ENCODE measurements around the gene SULT1B1.
A peak's percentile ranks its signal among the peaks of the same experiment; 100 is the strongest.
"Not testable (repeated sequence)": the region's sequence is repeated elsewhere in the genome, so short reads cannot be mapped to it uniquely, and the experiment has no call there.

The SULT1B1 gene

DNA sequence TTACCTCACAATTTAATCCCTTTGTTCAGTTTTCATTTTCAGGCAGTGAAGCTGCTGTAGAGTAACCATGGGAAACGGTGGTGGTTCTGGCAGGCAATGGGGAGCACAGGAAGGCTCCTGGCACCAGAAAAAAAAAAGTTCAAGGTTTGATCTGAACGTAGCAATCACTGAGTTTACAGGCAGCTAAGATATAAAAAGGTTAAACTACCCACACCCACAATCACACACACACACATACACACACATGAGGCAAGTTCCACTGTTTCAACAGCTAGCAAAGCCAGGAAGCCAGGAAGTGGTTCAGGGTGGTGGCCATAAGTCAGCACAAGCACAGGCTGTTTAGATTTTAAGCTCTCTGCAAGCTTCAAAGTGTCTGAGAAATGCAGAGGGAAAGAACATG is at the start of gene SULT1B1:
Gene SULT1B1, minus strand, starts transcription at position 166 of the 400 bp plus-strand sequence. CDS start 5,403 bp downstream, outside the sequence.
- peak; percentile 12 to 30 for DNase-seq

- DNase-seq, result no peak
These were observed 40.2 kb upstream of the SULT1B1 start for GRCh38 chr4:69800599-69800998.

- no peak for DNase-seq
These were observed 38.9 kb upstream of the SULT1B1 start for GRCh38 chr4:69799337-69799736.

DNA sequence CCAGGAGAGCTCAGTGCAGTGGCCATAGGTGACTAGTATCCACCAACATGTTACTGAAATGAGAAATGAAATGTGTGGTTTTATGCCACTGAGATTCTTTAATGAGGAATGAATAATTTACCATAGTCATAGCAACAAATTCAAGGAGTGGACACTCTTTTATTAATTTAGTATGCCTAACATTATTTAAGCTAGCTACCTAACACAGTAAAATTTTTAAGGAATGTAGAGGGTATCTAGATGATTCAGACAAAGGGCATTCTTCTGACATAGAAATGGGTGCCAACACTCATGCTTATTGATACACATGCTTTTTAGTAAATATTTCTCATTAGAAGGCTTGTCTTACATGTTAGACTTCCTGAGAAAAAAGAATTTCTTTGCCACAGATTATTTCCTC is 33.3 kb upstream of the SULT1B1 start:
- DNase-seq, result no peak

- DNase-seq, result no peak
These were observed 27.5 kb upstream of the SULT1B1 start for GRCh38 chr4:69787879-69788278.

- no peak for DNase-seq
These were observed 26.1 kb upstream of the SULT1B1 start for GRCh38 chr4:69786547-69786946.

GRCh38 chr4:69785211-69785831 is 24.9 kb upstream of the SULT1B1 start:
- no peak for DNase-seq

DNA sequence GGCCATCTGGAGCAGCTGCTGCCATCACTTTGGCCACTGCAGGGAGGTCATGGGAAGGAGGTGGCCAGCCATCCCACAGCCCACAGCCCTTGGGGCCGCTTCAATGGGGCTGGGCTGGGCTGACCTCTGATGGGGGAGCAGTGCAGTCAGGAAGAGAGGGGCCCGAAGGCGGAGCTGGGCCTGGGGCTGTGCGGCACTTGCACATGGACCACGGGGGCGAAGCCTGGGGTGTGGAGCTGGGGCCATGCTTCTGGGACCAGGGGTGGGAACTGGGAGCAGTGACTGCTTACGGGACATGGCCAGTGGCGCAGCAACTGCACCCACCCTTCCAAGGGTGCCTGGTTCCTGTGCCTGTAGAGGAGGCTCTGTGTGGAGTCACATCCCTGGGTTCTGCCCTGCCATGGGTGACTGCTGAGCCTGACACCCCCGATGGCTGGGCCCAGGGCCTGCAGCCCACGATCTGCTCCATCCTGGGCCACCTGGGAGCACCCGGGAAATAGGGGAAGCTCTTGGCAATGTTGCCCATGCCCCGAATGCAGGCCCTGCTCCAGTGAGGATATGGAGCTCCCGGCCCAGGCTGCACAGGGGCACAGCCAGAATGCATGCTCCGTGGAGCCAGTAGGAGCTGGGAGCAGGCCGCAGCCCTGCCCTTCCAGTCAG is 22.4 kb upstream of the SULT1B1 start:
- DNase-seq, result no peak

DNA sequence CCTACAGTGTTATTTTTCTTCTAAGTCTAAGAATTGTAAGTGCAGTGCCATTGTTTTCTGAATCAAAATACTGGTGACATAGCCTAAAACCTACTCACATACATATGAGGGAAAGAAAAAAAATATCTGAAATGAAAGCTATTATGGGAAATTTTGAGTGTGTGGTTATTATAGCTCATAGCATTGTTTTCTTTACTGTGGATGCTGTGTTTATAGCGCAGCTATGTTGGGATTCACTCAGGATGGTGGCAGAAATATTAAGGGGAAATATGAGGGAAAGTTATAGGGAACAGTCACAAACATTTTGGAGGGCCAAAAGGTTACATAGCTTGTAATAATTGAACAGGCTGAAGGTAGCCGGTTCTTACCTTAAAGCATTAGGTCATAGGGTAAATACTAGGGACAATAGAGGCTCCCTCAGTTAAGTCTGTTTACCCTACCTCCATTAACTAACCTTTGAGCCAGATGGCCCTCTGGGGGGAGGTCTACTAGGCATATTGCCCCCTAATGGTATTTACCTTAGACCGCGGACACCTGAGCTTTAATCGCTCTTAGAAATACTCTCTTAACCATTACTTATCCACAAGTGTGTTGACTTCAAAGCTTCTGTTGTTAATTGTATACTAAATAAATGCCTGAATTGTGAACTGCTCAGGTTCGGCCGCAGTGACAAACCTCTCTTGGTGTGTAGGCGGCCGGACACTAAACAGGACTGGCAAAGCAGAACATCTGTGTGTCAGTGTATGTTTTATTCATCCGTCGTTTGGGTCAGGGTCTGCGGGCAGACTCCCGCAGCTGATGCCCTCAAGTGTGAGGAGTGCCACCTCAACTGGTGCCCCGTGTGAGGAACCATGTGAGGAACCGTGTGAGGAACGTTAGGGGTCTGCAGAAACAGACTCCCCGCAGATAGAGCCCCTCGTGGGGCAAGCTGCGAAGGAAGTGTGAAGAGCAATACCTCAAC is 21.3 kb upstream of the SULT1B1 start:
- no peak for DNase-seq

GRCh38 chr4:69780141-69780540 is 19.7 kb upstream of the SULT1B1 start:
- no peak for DNase-seq

- DNase-seq, result no peak
These were observed 16.3 kb upstream of the SULT1B1 start for GRCh38 chr4:69776696-69777095.

DNA sequence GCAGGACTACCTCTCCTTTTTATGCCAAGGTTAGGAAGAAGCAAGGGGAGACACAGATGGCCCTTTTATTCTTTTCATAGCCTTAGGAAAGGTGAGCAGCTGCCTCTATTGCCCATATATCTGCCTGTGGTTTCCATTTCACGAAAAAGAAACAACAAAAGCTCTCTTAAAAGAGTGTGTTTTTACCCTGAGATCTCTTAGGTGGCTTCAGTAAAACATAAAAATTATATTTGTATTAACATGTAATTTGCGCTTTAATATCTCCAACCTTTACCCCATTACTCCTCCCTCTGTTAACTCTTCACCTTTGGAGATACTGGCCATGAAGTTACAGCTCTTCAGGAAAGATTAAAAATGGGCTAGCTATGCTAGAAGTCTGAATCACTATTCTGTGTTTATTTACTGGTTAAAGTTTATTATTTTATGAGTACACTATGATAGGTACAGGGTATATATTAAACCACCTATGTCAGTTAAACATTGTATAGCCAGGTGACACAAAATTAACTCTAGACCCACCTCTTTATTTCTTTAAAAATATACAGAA is 15.0 kb upstream of the SULT1B1 start:
- no peak for DNase-seq

DNA sequence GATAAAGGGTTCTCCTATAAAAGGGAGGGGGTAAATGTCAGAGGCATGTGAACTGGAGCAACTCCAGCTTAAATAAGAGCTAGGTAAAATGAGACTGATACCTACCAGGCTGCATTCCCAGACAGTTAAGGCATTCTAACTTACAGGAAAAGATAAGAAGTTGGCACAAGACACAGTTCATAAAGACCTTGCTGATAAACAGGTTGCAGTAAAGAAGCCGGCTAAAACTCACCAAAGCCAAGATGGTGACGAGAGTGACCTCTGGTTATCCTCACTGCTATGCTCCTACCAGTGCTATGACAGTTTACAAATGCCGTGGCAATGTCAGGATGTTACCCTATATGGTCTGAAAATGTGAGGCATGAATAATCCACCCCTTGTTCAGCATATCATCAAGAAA is 13.1 kb upstream of the SULT1B1 start:
- DNase-seq, result no peak

- not testable (repeated sequence) for DNase-seq
These were observed 8.1 kb upstream of the SULT1B1 start for GRCh38 chr4:69768554-69768953.

- DNase-seq, result no peak
These were observed 5.3 kb upstream of the SULT1B1 start for GRCh38 chr4:69765751-69766150.

DNA sequence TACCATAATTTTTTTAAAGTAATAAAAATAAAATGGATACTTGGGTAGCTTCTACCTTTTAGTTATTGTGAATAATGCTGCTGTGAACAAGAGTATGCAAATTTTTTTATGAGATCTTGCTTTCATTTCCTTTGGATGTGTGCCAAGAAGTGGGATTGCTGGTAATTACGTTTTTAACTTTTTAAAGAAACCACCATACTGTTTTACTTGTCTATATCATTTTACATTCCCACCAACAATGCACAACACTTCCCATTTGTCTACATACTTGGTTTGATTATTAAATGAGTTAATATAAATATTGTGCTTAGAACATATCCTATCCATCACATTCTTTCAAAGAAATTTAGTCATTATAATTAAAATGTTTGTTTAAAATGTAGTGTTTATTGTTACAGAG is 3.9 kb upstream of the SULT1B1 start:
- no peak for DNase-seq

GRCh38 chr4:69763233-69763632 is 2.8 kb upstream of the SULT1B1 start:
- DNase-seq, result no peak

GRCh38 chr4:69759189-69759604 is 1.2 kb downstream of the SULT1B1 start:
- no peak for DNase-seq

DNA sequence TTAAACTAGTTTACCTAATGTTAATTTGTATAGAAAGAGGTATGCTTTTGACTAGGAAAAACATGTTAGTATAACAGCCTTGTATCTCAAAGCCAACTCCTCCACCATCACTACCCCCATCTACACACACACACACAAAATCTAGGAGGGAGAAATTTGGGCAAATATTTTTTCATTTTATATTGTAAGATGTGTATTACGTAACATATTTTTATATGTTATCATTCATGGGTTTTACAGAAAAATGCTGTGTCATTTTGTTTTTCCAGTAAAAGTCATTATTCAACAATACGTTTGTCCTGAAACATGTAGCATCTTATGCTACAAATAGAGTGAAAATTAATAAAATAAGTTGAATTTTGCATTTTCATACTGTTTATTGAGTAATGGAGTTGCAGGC is 3.0 kb downstream of the SULT1B1 start:
- DNase-seq, result no peak

DNA sequence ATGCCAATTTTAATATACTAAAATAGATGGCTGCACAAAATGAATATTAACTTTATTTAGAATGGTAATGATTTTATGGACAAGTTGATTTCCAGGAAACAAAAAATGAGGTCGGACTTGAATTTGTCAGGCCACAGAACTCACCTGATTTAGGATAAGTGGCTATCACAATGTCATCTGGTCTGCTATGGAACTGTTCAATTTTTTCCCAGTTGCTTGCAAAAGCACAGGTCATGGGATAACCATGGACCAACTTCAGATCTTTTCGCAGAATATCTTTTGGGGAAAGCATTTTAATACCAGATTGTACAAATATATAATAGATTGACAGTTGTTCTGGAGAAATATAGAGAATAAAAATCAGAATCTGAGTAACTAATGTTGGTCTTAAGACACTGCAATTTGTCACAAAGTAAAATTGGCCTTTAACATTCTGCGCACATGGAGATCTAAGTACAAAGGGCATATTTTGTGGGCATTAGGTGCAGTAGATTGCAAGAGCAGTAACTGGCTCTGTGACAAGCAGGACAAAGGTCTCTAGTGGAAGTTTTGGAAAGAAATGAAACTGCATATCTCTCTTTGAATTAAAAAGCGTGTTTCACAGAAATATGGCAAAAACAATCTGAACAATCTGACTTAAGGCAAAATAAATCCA is 5.4 kb downstream of the SULT1B1 start:
- no peak for DNase-seq

DNA sequence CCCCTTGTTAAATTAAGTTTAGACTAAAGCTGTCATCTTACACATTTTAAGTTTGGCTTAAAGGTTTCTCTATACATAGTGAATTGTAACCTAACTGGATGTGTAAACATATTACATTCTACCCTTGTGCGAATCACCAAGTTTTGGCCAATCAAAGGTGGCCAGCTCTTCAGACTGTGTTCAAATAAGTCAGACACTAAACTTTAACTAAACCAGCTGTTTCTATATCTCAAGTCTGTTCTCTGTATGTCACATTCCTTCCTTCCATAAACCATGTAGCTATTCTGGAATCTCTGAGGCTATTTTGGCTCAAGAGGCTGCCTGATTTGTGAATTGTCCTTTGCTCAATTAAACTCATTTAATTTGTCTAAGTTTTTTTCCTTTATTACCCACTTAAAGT is 6.7 kb downstream of the SULT1B1 start:
- DNase-seq, result no peak

DNA sequence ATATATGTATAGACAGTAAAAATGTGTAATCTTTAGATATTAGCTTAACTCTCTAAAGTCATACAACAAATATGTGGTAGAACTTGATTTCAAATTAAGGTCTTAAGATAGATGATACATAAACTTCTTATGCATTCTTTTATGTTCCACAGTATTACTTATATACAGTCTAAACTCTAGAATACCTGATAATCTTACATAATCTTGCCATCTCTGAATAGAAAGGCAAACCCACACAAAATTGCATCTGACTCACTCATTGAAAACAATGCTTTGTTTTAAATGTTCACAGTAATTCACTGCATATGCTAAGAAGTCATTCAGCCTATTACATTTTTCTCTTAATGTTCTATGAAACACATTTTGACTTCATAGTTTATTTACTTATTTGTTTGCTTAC is 10.1 kb downstream of the SULT1B1 start:
- no peak for DNase-seq

- DNase-seq, result no peak
These were observed 10.6 kb downstream of the SULT1B1 start for GRCh38 chr4:69749771-69750170.

Measured in activated CD4-positive, alpha-beta T cell treated with anti-CD3 and anti-CD28 coated beads, Interleukin-2, amount 50 U/mL, for 48 hours (primary cell).